HepG2 (cell line): ENCODE results near the gene UTS2R. TPM values are rescaled to one million over a fixed set of nuclear protein-coding genes. Genes with fewer than 3 reads are reported as not detected.

Experiments
- CSRNP1 ChIP-seq: sonication (generic); formaldehyde crosslinking; IDR thresholded peaks from 2 replicates; pipeline ENCODE4 v1.8.1; 2023; ENCODE audit warnings: mild to moderate bottlenecking, missing genetic modification reagents
- DDIT3 ChIP-seq: sonication (generic); formaldehyde crosslinking; IDR thresholded peaks from 2 replicates; pipeline ENCODE4 v1.4.0; 2020; ENCODE audit warnings: mild to moderate bottlenecking, missing genetic modification reagents
- GMEB1 ChIP-seq: sonication (generic); formaldehyde crosslinking; IDR thresholded peaks from 2 replicates; pipeline ENCODE4 v1.5.1; 2020; ENCODE audit warnings: missing genetic modification reagents, mild to moderate bottlenecking, borderline replicate concordance
- MXD3 ChIP-seq: IDR thresholded peaks from 2 replicates; pipeline ENCODE4 v1.6.1; 2016; ENCODE audit warnings: mild to moderate bottlenecking, missing biosample characterization, missing genetic modification reagents
- REPIN1 ChIP-seq: sonication (generic); formaldehyde crosslinking; IDR thresholded peaks from 2 replicates; pipeline ENCODE4 v1.8.0; 2022; ENCODE audit warnings: missing genetic modification reagents, low read depth, mild to moderate bottlenecking, borderline replicate concordance
- SMAD3 ChIP-seq: sonication (generic); formaldehyde crosslinking; IDR thresholded peaks from 2 replicates; pipeline ENCODE4 v1.4.0; 2020; ENCODE audit warnings: missing genetic modification reagents
- ZFP91 ChIP-seq: sonication (generic); formaldehyde crosslinking; IDR thresholded peaks from 2 replicates; pipeline ENCODE4 v1.9.0; 2022; ENCODE audit warnings: missing genetic modification reagents, mild to moderate bottlenecking, borderline replicate concordance
- ZNF530 ChIP-seq: sonication (generic); formaldehyde crosslinking; IDR thresholded peaks from 2 replicates; pipeline ENCODE4 v1.5.0; 2020; ENCODE audit warnings: low read depth, mild to moderate bottlenecking, missing genetic modification reagents
- ZNF883 ChIP-seq: sonication (generic); formaldehyde crosslinking; IDR thresholded peaks from 2 replicates; pipeline ENCODE4 v1.5.1; 2020; ENCODE audit warnings: mild to moderate bottlenecking, missing genetic modification reagents; ENCODE audit errors: not compliant biosample characterization
- ZSCAN25 ChIP-seq: sonication (generic); formaldehyde crosslinking; IDR thresholded peaks from 2 replicates; pipeline ENCODE4 v1.8.0; 2022; ENCODE audit warnings: mild to moderate bottlenecking, missing genetic modification reagents
- ZSCAN29 ChIP-seq: sonication (generic); formaldehyde crosslinking; conservative IDR thresholded peaks from 2 replicates; pipeline ENCODE4 v1.4.0; 2020; ENCODE audit warnings: mild to moderate bottlenecking, missing genetic modification reagents
- polyA plus RNA-seq, 8 experiments: library from polyadenylated mRNA; depleted of rRNA in 3 of 8; stranded (reverse) in 7 of 8; unstranded in 1 of 8; fragments of >200 nt; fragmentation: Illumina TruSeq in 4 of 8; extraction: Trizol in 4 of 8; gene quantifications; 2 replicates each; pipeline versions ENCODE4 v1.2.1 to v1.2.3, GENCODE V29; 2011 to 2016; ENCODE audit warnings: low read depth in 4 of 8, missing spikeins in 1 of 8, mixed read lengths in 1 of 8; ENCODE audit not compliant: insufficient read depth in 1 of 8
- total RNA-seq, 5 experiments: library from RNA; depleted of rRNA; stranded (reverse); fragments of >200 nt; fragmentation: Illumina TruSeq; extraction: Trizol; gene quantifications; 2 replicates each; pipeline ENCODE4 v1.2.3, GENCODE V29; 2016; ENCODE audit warnings: low read depth in 1 of 5
- TF ChIP-seq, protein P1 (sequence below): sonication (generic); formaldehyde crosslinking; IDR thresholded peaks from 2 replicates; pipeline ENCODE4 v1.5.0; 2020; ENCODE audit warnings: mild to moderate bottlenecking, missing genetic modification reagents
- TF ChIP-seq, protein P2 (sequence below), 2 experiments: sonication (generic) in 1 of 2; formaldehyde crosslinking in 1 of 2; IDR thresholded peaks; 2 replicates each; pipeline versions ENCODE4 v1.4.0 to v1.6.1; 2016 to 2020; ENCODE audit warnings: borderline replicate concordance in 1 of 2, low read depth in 1 of 2, mild to moderate bottlenecking in 1 of 2, missing genetic modification reagents in 1 of 2

Gene UTS2R
- total and polyA plus RNA-seq, 2 of the 13 experiments (the other 11 are each of a cell fraction or from before 2014, with no cell fraction given), result 0.13 to 0.15 TPM

GRCh38 chr17:82424001-82424862 lies 52.7 kb downstream of the UTS2R start (continued):
- TF ChIP-seq, protein P1, sequence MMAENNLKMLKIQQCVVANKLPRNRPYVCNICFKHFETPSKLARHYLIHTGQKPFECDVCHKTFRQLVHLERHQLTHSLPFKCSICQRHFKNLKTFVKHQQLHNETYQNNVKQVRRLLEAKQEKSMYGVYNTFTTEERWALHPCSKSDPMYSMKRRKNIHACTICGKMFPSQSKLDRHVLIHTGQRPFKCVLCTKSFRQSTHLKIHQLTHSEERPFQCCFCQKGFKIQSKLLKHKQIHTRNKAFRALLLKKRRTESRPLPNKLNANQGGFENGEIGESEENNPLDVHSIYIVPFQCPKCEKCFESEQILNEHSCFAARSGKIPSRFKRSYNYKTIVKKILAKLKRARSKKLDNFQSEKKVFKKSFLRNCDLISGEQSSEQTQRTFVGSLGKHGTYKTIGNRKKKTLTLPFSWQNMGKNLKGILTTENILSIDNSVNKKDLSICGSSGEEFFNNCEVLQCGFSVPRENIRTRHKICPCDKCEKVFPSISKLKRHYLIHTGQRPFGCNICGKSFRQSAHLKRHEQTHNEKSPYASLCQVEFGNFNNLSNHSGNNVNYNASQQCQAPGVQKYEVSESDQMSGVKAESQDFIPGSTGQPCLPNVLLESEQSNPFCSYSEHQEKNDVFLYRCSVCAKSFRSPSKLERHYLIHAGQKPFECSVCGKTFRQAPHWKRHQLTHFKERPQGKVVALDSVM, result no peak
- TF ChIP-seq ZSCAN29 (no peak), ZSCAN25 (peak; percentile 29; the same call in 1 of the 2 replicates), DDIT3 (CRISPR knock-in tag) (no peak), ZNF530 (CRISPR knock-in tag) (no peak), SMAD3 (CRISPR knock-in tag) (no peak), CSRNP1 (0 out of 2 replicates have a peak, but pooled peaks have one; percentile 40), ZFP91 (CRISPR knock-in tag) (0 out of 2 replicates have a peak, but pooled peaks have one; percentile 34), MXD3 (CRISPR knock-in tag) (0 out of 2 replicates have a peak, but pooled peaks have one; percentile 57), GMEB1 (0 out of 2 replicates have a peak, but pooled peaks have one; percentile 12), ZNF883 (CRISPR knock-in tag) (peak; percentile 77), REPIN1 (CRISPR knock-in tag) (peak; percentile 41; the same call in 1 of the 2 replicates)
- TF ChIP-seq, protein P2, sequence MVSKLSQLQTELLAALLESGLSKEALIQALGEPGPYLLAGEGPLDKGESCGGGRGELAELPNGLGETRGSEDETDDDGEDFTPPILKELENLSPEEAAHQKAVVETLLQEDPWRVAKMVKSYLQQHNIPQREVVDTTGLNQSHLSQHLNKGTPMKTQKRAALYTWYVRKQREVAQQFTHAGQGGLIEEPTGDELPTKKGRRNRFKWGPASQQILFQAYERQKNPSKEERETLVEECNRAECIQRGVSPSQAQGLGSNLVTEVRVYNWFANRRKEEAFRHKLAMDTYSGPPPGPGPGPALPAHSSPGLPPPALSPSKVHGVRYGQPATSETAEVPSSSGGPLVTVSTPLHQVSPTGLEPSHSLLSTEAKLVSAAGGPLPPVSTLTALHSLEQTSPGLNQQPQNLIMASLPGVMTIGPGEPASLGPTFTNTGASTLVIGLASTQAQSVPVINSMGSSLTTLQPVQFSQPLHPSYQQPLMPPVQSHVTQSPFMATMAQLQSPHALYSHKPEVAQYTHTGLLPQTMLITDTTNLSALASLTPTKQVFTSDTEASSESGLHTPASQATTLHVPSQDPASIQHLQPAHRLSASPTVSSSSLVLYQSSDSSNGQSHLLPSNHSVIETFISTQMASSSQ (IDR thresholded peaks at IDR 0.05; ENCODE audit: low read depth), result no peak
- TF ChIP-seq, protein P2 (CRISPR knock-in tag; IDR thresholded peaks at IDR 0.05; ENCODE audit: borderline replicate concordance), result no peak
